Measurements from ENCODE around the gene TRPM1. TPM values are rescaled to one million over a fixed set of nuclear protein-coding genes. Genes with fewer than 3 reads are reported as not detected.

The TRPM1 gene
- total RNA-seq, 4 donors from 2014 or later: not detected

- peak overlapping the region in 3 of 4 donors; percentile 2 to 17 (median 3) for H3K4me3 ChIP-seq
- ATAC-seq (peak; percentile 92 to 94), DNase-seq (peak; percentile 38 to 54)
- H3K9me3 ChIP-seq: no peaks in the 10 kb centered on the region
- H3K27ac ChIP-seq: no peak overlapping the region
- in situ Hi-C loops (cut with MboI; ENCODE audit: low sequenced_read_pairs in 4 of 4): loop anchor here (10.0 to 25.0 kb wide), 3 partner anchors 242 to 467 kb away; no protein-coding TSS in a partner anchor
- H3K27me3 ChIP-seq: no peaks in the 10 kb centered on the region
- intact Hi-C loops (cut with DNase I; ENCODE audit: low total_unique reads): loop anchor here (5.0 to 10.0 kb wide), 3 partner anchors 227 to 467 kb away; partner anchors contain the start of gene FAN1
- H3K36me3 ChIP-seq: no peaks in the 10 kb centered on the region
- H3K4me1 ChIP-seq: peaks cover 8 to 9% of the 10 kb centered on the region in 2 donors
- TF ChIP-seq POLR2A (IDR thresholded peaks at IDR 0.05) (no peak), CTCF (IDR thresholded peaks at IDR 0.05 in 4 of 5, conservative IDR thresholded peaks at IDR 0.05 in 1 of 5) (peak; percentile 79 to 98 (median 86))
Measured at GRCh38 chr15:31128919-31129768, 27.6 kb upstream of the TRPM1 start.

- Histone ChIP-seq H3K9me3 (no peaks in the 10 kb centered on the region), H3K4me1 (peaks cover 8 to 9% of the 10 kb centered on the region in 2 donors), H3K27me3 (no peaks in the 10 kb centered on the region), H3K4me3 (no peak overlapping the region), H3K36me3 (no peaks in the 10 kb centered on the region), H3K27ac (no peak overlapping the region)
- DNase-seq: no peak
- intact Hi-C loops (cut with DNase I; ENCODE audit: low total_unique reads): loop anchor here (5.0 to 10.0 kb wide), 3 partner anchors 226 to 466 kb away; partner anchors contain the start of gene FAN1
- ATAC-seq: no peak
- in situ Hi-C loops (cut with MboI; ENCODE audit: low sequenced_read_pairs in 4 of 4): loop anchor here (10.0 to 25.0 kb wide), 3 partner anchors 241 to 466 kb away; no protein-coding TSS in a partner anchor
- TF ChIP-seq POLR2A (IDR thresholded peaks at IDR 0.05) (no peak), CTCF (IDR thresholded peaks at IDR 0.05 in 4 of 5, conservative IDR thresholded peaks at IDR 0.05 in 1 of 5) (no peak)
Measured at GRCh38 chr15:31128477-31128876, 27.0 kb upstream of the TRPM1 start.

- Histone ChIP-seq H3K27me3 (no peaks in the 10 kb centered on the region), H3K4me3 (no peak overlapping the region), H3K36me3 (no peaks in the 10 kb centered on the region), H3K9me3 (no peaks in the 10 kb centered on the region), H3K27ac (no peak overlapping the region), H3K4me1 (peaks cover 8 to 9% of the 10 kb centered on the region in 2 donors)
- in situ Hi-C loops (cut with MboI; ENCODE audit: low sequenced_read_pairs in 4 of 4) (loop anchor here (10.0 to 25.0 kb wide), 3 partner anchors 240 to 465 kb away; no protein-coding TSS in a partner anchor), intact Hi-C loops (cut with DNase I; ENCODE audit: low total_unique reads) (loop anchor here (5.0 to 10.0 kb wide), 3 partner anchors 225 to 465 kb away; partner anchors contain the start of gene FAN1)
- ATAC-seq (no peak), DNase-seq (no peak)
- TF ChIP-seq POLR2A (IDR thresholded peaks at IDR 0.05) (no peak), CTCF (IDR thresholded peaks at IDR 0.05 in 4 of 5, conservative IDR thresholded peaks at IDR 0.05 in 1 of 5) (no peak)
Measured at GRCh38 chr15:31127596-31128261, 26.2 kb upstream of the TRPM1 start.

- in situ Hi-C loops (cut with MboI; ENCODE audit: low sequenced_read_pairs in 4 of 4): loop anchor here (10.0 to 25.0 kb wide), 3 partner anchors 238 to 463 kb away; no protein-coding TSS in a partner anchor
- Histone ChIP-seq H3K36me3 (no peaks in the 10 kb centered on the region), H3K27me3 (no peaks in the 10 kb centered on the region), H3K4me1 (peaks cover 8 to 9% of the 10 kb centered on the region in 2 donors), H3K27ac (no peak overlapping the region), H3K9me3 (peaks cover 0 to 10% (median 0%) of the 10 kb centered on the region in 3 donors), H3K4me3 (no peak overlapping the region)
- no peak for DNase-seq
- no peak for ATAC-seq
- TF ChIP-seq CTCF (IDR thresholded peaks at IDR 0.05 in 4 of 5, conservative IDR thresholded peaks at IDR 0.05 in 1 of 5) (no peak), POLR2A (IDR thresholded peaks at IDR 0.05) (no peak)
- intact Hi-C loops (cut with DNase I; ENCODE audit: low total_unique reads): loop anchor here (5.0 to 10.0 kb wide), 3 partner anchors 223 to 463 kb away; partner anchors contain the start of gene FAN1
Measured at GRCh38 chr15:31125061-31125460, 23.5 kb upstream of the TRPM1 start.

All from gastrocnemius medialis (tissue), 4 donors.